ENCODE measurements around the gene TFPI. TPM values are rescaled to one million over a fixed set of nuclear protein-coding genes. Genes with fewer than 3 reads are reported as not detected.
"Not testable (repeated sequence)": the region's sequence is repeated elsewhere in the genome, so short reads cannot be mapped to it uniquely, and the experiment has no call there.

Gene TFPI
- total RNA-seq, 1 experiment from 2014 or later = 29.1 TPM

GRCh38 chr2:187519419-187520120, 34.7 kb downstream of the TFPI start:
- Histone ChIP-seq H2AFZ (ENCODE audit: low read depth, low read length, poor library complexity, severe bottlenecking) (no peak overlapping the region), H3K4me2 (ENCODE audit: low read length) (no peak overlapping the region), H3K27ac (ENCODE audit: low read depth, low read length) (no peak overlapping the region), H3K9me3 (ENCODE audit: control insufficient read depth in 1 of 2, insufficient read depth in 1 of 2, low read depth in 1 of 2, low read length in 2 of 2) (no peaks in the 10 kb centered on the region), H4K20me1 (ENCODE audit: insufficient read depth) (no peaks in the 10 kb centered on the region), H3K4me3 (replicated peaks in 1 of 2; ENCODE audit: low read depth in 1 of 2, low read length in 2 of 2) (no peak overlapping the region), H3K4me1 (ENCODE audit: control insufficient read depth in 1 of 2, insufficient read depth in 2 of 2, low read length in 2 of 2) (no peaks in the 10 kb centered on the region), H3K9me2 (ENCODE audit: insufficient read depth) (no peaks in the 10 kb centered on the region), H3K9ac (ENCODE audit: low read length) (no peak overlapping the region), H3K27me3 (ENCODE audit: insufficient read depth, low read length) (no peaks in the 10 kb centered on the region), H3K79me2 (ENCODE audit: insufficient read depth, low read length) (no peaks in the 10 kb centered on the region), H3K36me3 (ENCODE audit: control insufficient read depth in 1 of 2, insufficient read depth in 2 of 2, low read length in 2 of 2) (peaks cover 0 to 3% of the 10 kb centered on the region in 2 experiments; a peak in 2 of 4 replicates)
- ChIA-PET POLR2A (no interaction called here), RAD21 (ENCODE audit: low non-redundant PET in 1 of 2, low total read pairs in 2 of 2, uncharacterized antibody in 2 of 2, unreplicated experiment in 2 of 2) (interaction anchor here in 1 of 2 experiments (1.1 kb wide), 1 partner anchor 36 kb away, joined by 3 read pairs; no protein-coding TSS in a partner anchor), CTCF (no interaction called here)
- intact Hi-C loops (cut with micrococcal nuclease) = no loop called here
- no TSS peak for BruUV-seq (replicated peaks)
- no peak for ATAC-seq
- TF ChIP-seq MAX (IDR thresholded peaks at IDR 0.05) (no peak), ZFX (IDR thresholded peaks at IDR 0.05) (no peak), ZNF274 (IDR thresholded peaks at IDR 0.05; ENCODE audit: low read depth, low read length) (no peak), SRF (IDR thresholded peaks at IDR 0.05; ENCODE audit: low read depth) (no peak), REST (IDR thresholded peaks at IDR 0.05; ENCODE audit: low read depth) (no peak)
- DNase-seq (ENCODE audit: low read depth, low spot score) = no peak

GRCh38 chr2:187517750-187518361, 36.4 kb downstream of the TFPI start:
- POLR2A ChIA-PET; CTCF ChIA-PET; RAD21 ChIA-PET (ENCODE audit: low non-redundant PET in 1 of 2, low total read pairs in 2 of 2, uncharacterized antibody in 2 of 2, unreplicated experiment in 2 of 2): not testable (repeated sequence)

GRCh38 chr2:187516630-187517510, 37.4 kb downstream of the TFPI start:
- POLR2A ChIA-PET; H3K4me1 ChIP-seq (ENCODE audit: control insufficient read depth in 1 of 2, insufficient read depth in 2 of 2, low read length in 2 of 2); ATAC-seq; H3K9me2 ChIP-seq (ENCODE audit: insufficient read depth); H4K20me1 ChIP-seq (ENCODE audit: insufficient read depth); RAD21 ChIA-PET (ENCODE audit: low non-redundant PET in 1 of 2, low total read pairs in 2 of 2, uncharacterized antibody in 2 of 2, unreplicated experiment in 2 of 2); H3K9me3 ChIP-seq (ENCODE audit: control insufficient read depth in 1 of 2, insufficient read depth in 1 of 2, low read depth in 1 of 2, low read length in 2 of 2); H3K27me3 ChIP-seq (ENCODE audit: insufficient read depth, low read length); H3K4me3 ChIP-seq (replicated peaks in 1 of 2; ENCODE audit: low read depth in 1 of 2, low read length in 2 of 2); H3K27ac ChIP-seq (ENCODE audit: low read depth, low read length); H3K4me2 ChIP-seq (ENCODE audit: low read length); intact Hi-C loops (cut with micrococcal nuclease); H2AFZ ChIP-seq (ENCODE audit: low read depth, low read length, poor library complexity, severe bottlenecking); H3K79me2 ChIP-seq (ENCODE audit: insufficient read depth, low read length); CTCF ChIA-PET; DNase-seq (ENCODE audit: low read depth, low spot score); BruUV-seq (replicated peaks); H3K36me3 ChIP-seq (ENCODE audit: control insufficient read depth in 1 of 2, insufficient read depth in 2 of 2, low read length in 2 of 2); H3K9ac ChIP-seq (ENCODE audit: low read length): not testable (repeated sequence)

More at GRCh38 chr2:187517750-187518361, 36.4 kb downstream of the TFPI start:
- H3K9me3 ChIP-seq (ENCODE audit: control insufficient read depth in 1 of 2, insufficient read depth in 1 of 2, low read depth in 1 of 2, low read length in 2 of 2); ATAC-seq; H3K79me2 ChIP-seq (ENCODE audit: insufficient read depth, low read length); H3K27me3 ChIP-seq (ENCODE audit: insufficient read depth, low read length); H3K9ac ChIP-seq (ENCODE audit: low read length); H2AFZ ChIP-seq (ENCODE audit: low read depth, low read length, poor library complexity, severe bottlenecking); H4K20me1 ChIP-seq (ENCODE audit: insufficient read depth); BruUV-seq (replicated peaks); DNase-seq (ENCODE audit: low read depth, low spot score); H3K4me1 ChIP-seq (ENCODE audit: control insufficient read depth in 1 of 2, insufficient read depth in 2 of 2, low read length in 2 of 2); H3K4me2 ChIP-seq (ENCODE audit: low read length); H3K4me3 ChIP-seq (replicated peaks in 1 of 2; ENCODE audit: low read depth in 1 of 2, low read length in 2 of 2); H3K27ac ChIP-seq (ENCODE audit: low read depth, low read length); H3K36me3 ChIP-seq (ENCODE audit: control insufficient read depth in 1 of 2, insufficient read depth in 2 of 2, low read length in 2 of 2); H3K9me2 ChIP-seq (ENCODE audit: insufficient read depth); intact Hi-C loops (cut with micrococcal nuclease): not testable (repeated sequence)

Measured in HCT116 (cell line).